ENCODE data around the gene AQP3. TPM values are rescaled to one million over a fixed set of nuclear protein-coding genes. Genes with fewer than 3 reads are reported as not detected.

Gene AQP3
- total and polyA plus RNA-seq, 2 of the 8 experiments (the other 6 are each of a cell fraction or from before 2014, with no cell fraction given), result 2.6 to 7.6 TPM

- Histone ChIP-seq H3K23me2 (ENCODE audit: low read depth, low read length) (no peaks in the 10 kb centered on the region), H3K4ac (replicated peaks; ENCODE audit: insufficient read length, low read depth, low read length) (no peak overlapping the region), H2AK5ac (ENCODE audit: low read depth, low read length) (no peak overlapping the region), H3K79me1 (ENCODE audit: low read depth, low read length) (no peaks in the 10 kb centered on the region), H2AFZ (ENCODE audit: low read length) (no peak overlapping the region), H3K18ac (ENCODE audit: extremely low read depth, low read length) (no peak overlapping the region), H3K4me2 (ENCODE audit: insufficient read depth in 1 of 2, low read depth in 2 of 2, low read length in 2 of 2) (no peak overlapping the region), H3K36me3 (ENCODE audit: control insufficient read depth in 2 of 4, insufficient read depth in 4 of 4, low read length in 3 of 4) (no peaks in the 10 kb centered on the region), H3K9me3 (ENCODE audit: insufficient read depth in 2 of 2, low read depth in 1 of 2, low read length in 1 of 2) (no peaks in the 10 kb centered on the region), H4K91ac (replicated peaks; ENCODE audit: insufficient read length, low read length) (no peak overlapping the region), H3K4me1 (replicated peaks in 1 of 4; ENCODE audit: control insufficient read depth in 3 of 4, insufficient read depth in 4 of 4, low read length in 3 of 4) (no peaks in the 10 kb centered on the region), H2BK20ac (ENCODE audit: low read length) (no peak overlapping the region), H2BK12ac (ENCODE audit: low read depth, low read length) (no peak overlapping the region), H4K8ac (ENCODE audit: extremely low read depth, insufficient read depth, low read length) (peak overlapping the region; percentile 51; the same call in 1 of the 2 replicates), H2BK15ac (ENCODE audit: low read length) (no peak overlapping the region), H3K79me2 (ENCODE audit: control insufficient read depth in 1 of 2, insufficient read depth in 2 of 2, low read length in 2 of 2) (no peaks in the 10 kb centered on the region), H4K5ac (ENCODE audit: insufficient read length, low read depth, low read length) (no peak overlapping the region), H3K27me3 (replicated peaks in 1 of 4; ENCODE audit: control insufficient read depth in 3 of 4, extremely low read depth in 1 of 4, insufficient read depth in 3 of 4, low read length in 3 of 4) (no peaks in the 10 kb centered on the region), H2BK120ac (replicated peaks; ENCODE audit: low read depth, low read length) (no peak overlapping the region), H4K20me1 (replicated peaks in 1 of 2; ENCODE audit: control insufficient read depth in 1 of 2, insufficient read depth in 2 of 2, low read length in 2 of 2) (no peaks in the 10 kb centered on the region), H3K9ac (replicated peaks in 1 of 4; ENCODE audit: extremely low read depth in 1 of 4, low read depth in 3 of 4, low read length in 3 of 4) (no peak overlapping the region), H3K27ac (ENCODE audit: low read depth, low read length) (no peak overlapping the region), H3K4me3 (ENCODE audit: extremely low read depth in 1 of 4, insufficient read depth in 2 of 4, low read depth in 3 of 4, low read length in 4 of 4) (no peak overlapping the region), H3K14ac (ENCODE audit: insufficient read length) (no peak overlapping the region), H3K23ac (ENCODE audit: insufficient read length) (no peak overlapping the region), H2BK5ac (ENCODE audit: low read depth, low read length) (no peak overlapping the region), H3K56ac (replicated peaks; ENCODE audit: insufficient read length, low read depth, low read length) (no peak overlapping the region)
- DNase-seq (ENCODE audit: low read depth in 1 of 2, low spot score in 2 of 2), result no peak
- TF ChIP-seq SIX5 (IDR thresholded peaks at IDR 0.05; ENCODE audit: low read depth, low read length) (no peak), CBX5 (IDR thresholded peaks at IDR 0.05; ENCODE audit: low read depth, low read length) (no peak), RBBP5 (IDR thresholded peaks at IDR 0.05; ENCODE audit: borderline replicate concordance, low read depth, low read length) (no peak), ATF2 (IDR thresholded peaks at IDR 0.05; ENCODE audit: low read length) (no peak), RFX5 (IDR thresholded peaks at IDR 0.05; ENCODE audit: borderline replicate concordance, low read depth, low read length) (no peak), KDM4A (IDR thresholded peaks at IDR 0.05; ENCODE audit: low read depth, low read length, severe bottlenecking) (no peak), GABPA (IDR thresholded peaks at IDR 0.05; ENCODE audit: borderline replicate concordance, insufficient read depth, low read length) (no peak), SAP30 (IDR thresholded peaks at IDR 0.05; ENCODE audit: insufficient read depth, insufficient replicate concordance, low read length) (no peak), CBX8 (IDR thresholded peaks at IDR 0.05; ENCODE audit: borderline replicate concordance, low read depth, low read length) (no peak), TAF7 (optimal IDR thresholded peaks at IDR 0.05; ENCODE audit: borderline replicate concordance, low read depth, low read length) (no peak), GTF2F1 (IDR thresholded peaks at IDR 0.05; ENCODE audit: borderline replicate concordance, low read depth, low read length) (no peak), TCF12 (IDR thresholded peaks at IDR 0.05; ENCODE audit: low read depth, low read length) (no peak), CEBPB (IDR thresholded peaks at IDR 0.05; ENCODE audit: low read depth, low read length) (no peak)
- ChIA-PET POLR2A (ENCODE audit: partially characterized antibody) (interaction anchor here (1.4 kb wide), 1 partner anchor 8 kb away, joined by 3 read pairs; no protein-coding TSS in a partner anchor), CTCF (ENCODE audit: partially characterized antibody) (interaction anchor here (1.0 to 1.8 kb wide), 7 partner anchors 8 to 58 kb away, joined by 3 to 17 read pairs (median 5); no protein-coding TSS in a partner anchor)
- 81% methylated on average over 5 of the region's 5 CpGs; no CpG with 5 or more reads in 1 of the 2 experiments for WGBS, 2 experiments (ENCODE audit: extremely low coverage in 1 of 2, insufficient coverage in 1 of 2, insufficient read length in 1 of 2, insufficient replicate concordance in 2 of 2, low coverage in 1 of 2, low lambda C conversion rate in 2 of 2, missing lambda C conversion rate in 1 of 2)
- FAIRE-seq, result no peak
Observed at GRCh38 chr9:33408087-33408486, 39.3 kb downstream of the AQP3 start.
